Muscle layer of duodenum (tissue), 2 donors: ENCODE data around the gene ANKRA2.
"Not testable (repeated sequence)": the region's sequence is repeated elsewhere in the genome, so short reads cannot be mapped to it uniquely, and the experiment has no call there.

Experiments
- H3K27ac ChIP-seq: one replicate; pipeline ENCODE4 v1.7.0; 2013; ENCODE audit warnings: mild to moderate bottlenecking, low read length
- H3K27me3 ChIP-seq: one replicate; pipeline ENCODE4 v1.7.0; 2013; ENCODE audit warnings: low read depth, mild to moderate bottlenecking, control low read depth, low read length
- H3K36me3 ChIP-seq, 2 donors: one replicate each; pipeline ENCODE4 v1.7.0; 2013; ENCODE audit warnings: low read length in 2 of 2, control low read depth in 1 of 2, mild to moderate bottlenecking in 1 of 2; ENCODE audit not compliant: insufficient read depth in 2 of 2, control insufficient read depth in 1 of 2
- H3K4me1 ChIP-seq, 2 donors: one replicate each; pipeline ENCODE4 v1.7.0; 2013; ENCODE audit warnings: low read length in 2 of 2, mild to moderate bottlenecking in 2 of 2, control low read depth in 1 of 2, moderate library complexity in 1 of 2; ENCODE audit not compliant: insufficient read depth in 2 of 2, control insufficient read depth in 1 of 2
- H3K4me3 ChIP-seq, 2 donors: one replicate each; pipeline ENCODE4 v1.7.0; 2013; ENCODE audit warnings: low read length in 2 of 2, low read depth in 1 of 2, mild to moderate bottlenecking in 1 of 2
- H3K9me3 ChIP-seq, 2 donors: one replicate each; pipeline ENCODE4 v1.7.0; 2013; ENCODE audit warnings: low read length in 2 of 2, control low read depth in 1 of 2, mild to moderate bottlenecking in 1 of 2; ENCODE audit not compliant: control insufficient read depth in 1 of 2
- donor health status: healthy.

The ANKRA2 gene

GRCh38 chr5:73523861-73524260 is 41.6 kb downstream of the ANKRA2 start:
- Histone ChIP-seq H3K9me3 (no peaks in the 10 kb centered on the region), H3K27me3 (no peaks in the 10 kb centered on the region), H3K4me3 (no peak overlapping the region), H3K36me3 (no peaks in the 10 kb centered on the region), H3K4me1 (no peaks in the 10 kb centered on the region), H3K27ac (no peak overlapping the region)

- Histone ChIP-seq H3K27me3 (no peaks in the 10 kb centered on the region), H3K36me3 (no peaks in the 10 kb centered on the region), H3K4me3 (no peak overlapping the region), H3K4me1 (no peaks in the 10 kb centered on the region), H3K9me3 (no peaks in the 10 kb centered on the region), H3K27ac (no peak overlapping the region)
Measured at GRCh38 chr5:73522989-73523388, 42.5 kb downstream of the ANKRA2 start.

DNA sequence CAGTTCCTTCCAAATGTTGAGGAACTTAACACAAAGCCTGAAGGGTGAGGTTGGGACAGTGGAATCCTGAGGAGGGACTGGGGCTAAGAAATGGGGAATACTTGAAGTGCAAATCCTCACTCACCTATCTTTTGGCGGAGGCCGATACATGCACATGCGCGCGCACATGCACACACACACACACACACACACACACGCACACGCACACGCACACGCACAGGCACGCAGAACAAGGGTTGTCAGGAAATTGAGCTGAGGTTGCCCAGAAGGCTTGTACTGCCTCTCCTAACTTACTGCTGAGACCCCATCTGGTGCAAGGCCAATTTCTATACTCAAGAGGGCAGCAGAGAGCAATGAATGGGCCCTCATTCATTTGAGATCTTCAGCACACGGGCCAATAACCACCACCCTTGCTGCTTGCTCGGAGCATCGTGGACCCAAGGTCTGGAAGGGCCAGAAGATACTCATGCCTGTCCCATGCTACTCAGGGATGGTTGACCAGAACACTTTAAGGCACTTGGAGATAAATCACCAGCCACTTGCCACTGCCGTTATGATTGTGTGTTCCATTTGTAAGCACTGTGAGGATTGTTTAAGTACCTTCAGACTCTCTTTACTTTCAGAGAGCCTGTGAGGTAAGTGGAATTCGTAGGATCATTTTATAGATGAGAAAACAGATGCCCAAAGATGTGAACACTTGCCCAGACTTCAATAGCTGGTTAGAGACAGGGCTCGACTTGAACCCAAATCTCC is 45.7 kb downstream of the ANKRA2 start:
- no peaks in the 10 kb centered on the region for H3K27me3 ChIP-seq
- no peak overlapping the region for H3K27ac ChIP-seq
- H3K4me3 ChIP-seq = no peak overlapping the region
- no peaks in the 10 kb centered on the region for H3K4me1 ChIP-seq
- H3K9me3 ChIP-seq = no peaks in the 10 kb centered on the region
- no peaks in the 10 kb centered on the region for H3K36me3 ChIP-seq

DNA sequence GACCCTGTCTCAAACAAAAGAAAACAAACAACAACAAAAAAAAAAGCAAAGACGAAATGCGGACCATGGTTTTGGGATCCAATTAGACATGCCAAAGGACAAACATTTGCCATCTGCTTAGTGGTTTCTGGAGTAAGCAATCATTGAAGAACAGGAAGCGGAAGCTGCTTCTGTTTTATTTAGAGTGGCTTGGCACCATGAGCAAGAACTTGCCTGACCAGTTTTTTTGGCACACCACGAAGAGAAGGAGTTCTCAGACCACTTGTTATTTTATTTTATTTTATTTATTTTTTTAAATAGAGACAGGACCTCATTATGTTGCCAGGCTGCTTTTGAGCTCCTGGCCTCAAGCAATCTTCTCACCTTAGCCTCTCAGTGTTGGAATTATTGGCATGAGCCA is 50.2 kb downstream of the ANKRA2 start:
- Histone ChIP-seq H3K4me3 (no peak overlapping the region), H3K27ac (no peak overlapping the region)

DNA sequence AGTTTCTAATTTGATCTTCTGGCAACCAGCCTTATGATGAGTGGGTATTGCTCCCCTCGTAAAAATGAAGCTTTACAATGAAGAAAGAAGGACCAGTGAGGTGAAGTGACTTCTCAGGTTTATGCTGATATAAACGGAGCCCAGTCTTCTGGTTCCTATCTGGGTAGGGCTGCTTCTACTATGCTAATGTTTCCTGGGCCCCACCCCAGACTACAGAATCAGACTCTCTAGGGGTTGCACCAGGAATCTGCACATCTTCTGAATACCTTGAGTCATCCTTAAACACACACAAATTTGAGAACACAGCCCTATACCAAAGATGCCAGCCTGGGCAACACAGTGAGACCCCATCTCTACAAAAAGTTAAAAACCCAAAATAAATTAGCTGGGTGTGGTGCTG is 51.0 kb downstream of the ANKRA2 start:
- H3K9me3 ChIP-seq = no peaks in the 10 kb centered on the region
- no peaks in the 10 kb centered on the region for H3K4me1 ChIP-seq
- H3K27me3 ChIP-seq = no peaks in the 10 kb centered on the region
- no peaks in the 10 kb centered on the region for H3K36me3 ChIP-seq
- H3K4me3 ChIP-seq = no peak overlapping the region
- no peak overlapping the region for H3K27ac ChIP-seq

More for the DNA sequence above, 50.2 kb downstream of the ANKRA2 start:
- H3K9me3 ChIP-seq = no peaks in the 10 kb centered on the region
- no peaks in the 10 kb centered on the region for H3K36me3 ChIP-seq
- H3K4me1 ChIP-seq = no peaks in the 10 kb centered on the region
- H3K27me3 ChIP-seq = no peaks in the 10 kb centered on the region

DNA sequence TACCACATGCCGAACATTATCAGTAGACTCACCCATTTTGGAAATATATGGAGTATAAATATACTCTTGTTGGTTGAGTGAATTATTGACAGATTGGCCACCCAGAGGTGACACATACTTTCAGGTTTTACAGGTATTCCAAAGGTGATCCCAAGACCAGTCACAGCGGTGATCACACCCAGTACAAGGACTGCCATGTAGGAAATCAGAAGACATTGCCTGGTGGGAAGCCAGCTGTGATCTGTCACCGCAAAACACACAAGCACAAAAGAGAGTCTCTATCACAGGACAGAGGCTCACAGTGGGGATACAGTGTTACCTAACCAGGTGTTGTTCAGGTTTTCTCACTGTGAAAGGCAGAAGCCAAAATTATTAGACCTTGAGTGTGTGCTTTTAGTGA is 51.4 kb downstream of the ANKRA2 start:
- Histone ChIP-seq H3K36me3 (no peaks in the 10 kb centered on the region), H3K4me1 (no peaks in the 10 kb centered on the region)

GRCh38 chr5:73508521-73508920 is 56.9 kb downstream of the ANKRA2 start:
- H3K27me3 ChIP-seq, H3K9me3 ChIP-seq, H3K27ac ChIP-seq, H3K4me3 ChIP-seq, H3K4me1 ChIP-seq: not testable (repeated sequence)
- peaks cover 28 to 29% of the 10 kb centered on the region in 2 donors for H3K36me3 ChIP-seq

More for the DNA sequence above, 51.4 kb downstream of the ANKRA2 start:
- Histone ChIP-seq H3K27ac (no peak overlapping the region), H3K27me3 (no peaks in the 10 kb centered on the region), H3K9me3 (no peaks in the 10 kb centered on the region), H3K4me3 (no peak overlapping the region)

DNA sequence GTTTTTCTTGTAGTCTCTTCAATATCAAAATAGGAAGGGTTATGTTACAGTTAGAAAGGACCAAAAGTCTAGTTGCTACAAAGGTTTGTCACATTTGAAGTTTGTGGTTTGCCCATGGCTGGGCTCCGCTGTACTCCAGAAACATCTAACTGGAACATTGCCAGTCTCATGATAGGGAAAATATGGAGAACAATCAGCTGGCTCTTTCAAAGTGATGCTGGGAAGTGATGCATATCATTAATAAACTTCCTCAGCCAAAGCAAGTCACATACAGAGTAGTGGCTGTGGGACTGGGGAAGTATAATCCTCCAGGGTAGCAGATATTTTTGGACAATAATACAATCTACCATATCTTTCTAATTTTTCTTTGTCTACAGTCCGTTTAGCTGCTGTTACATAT is 58.4 kb downstream of the ANKRA2 start:
- Histone ChIP-seq H3K4me1 (no peaks in the 10 kb centered on the region), H3K4me3 (no peak overlapping the region), H3K36me3 (peaks cover 42 to 43% of the 10 kb centered on the region in 2 donors), H3K27ac (no peak overlapping the region), H3K27me3 (no peaks in the 10 kb centered on the region), H3K9me3 (no peaks in the 10 kb centered on the region)

DNA sequence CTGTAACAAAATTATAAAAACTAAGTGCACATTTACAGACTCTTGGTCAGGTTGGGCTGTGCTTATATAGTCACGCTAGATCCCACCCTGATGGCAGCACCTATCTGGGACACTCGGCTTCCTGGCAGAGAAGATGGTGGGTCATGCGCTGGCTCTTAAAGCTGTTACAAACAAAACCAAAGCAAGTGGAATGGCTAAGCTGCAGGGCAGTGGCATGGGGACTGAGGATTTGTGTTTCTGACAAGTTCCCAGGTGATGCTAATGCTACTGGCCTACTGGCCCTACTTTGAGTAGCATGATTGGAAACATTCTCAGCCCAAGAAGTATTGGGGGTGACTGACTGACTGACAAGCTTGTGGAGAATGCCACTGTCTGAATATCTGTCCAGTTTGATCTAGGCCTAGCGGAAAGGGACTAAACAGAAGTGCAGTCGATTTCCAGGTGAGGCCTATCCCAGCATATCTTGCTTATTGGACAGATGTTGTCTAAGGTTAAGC is 58.9 kb downstream of the ANKRA2 start:
- Histone ChIP-seq H3K9me3 (no peaks in the 10 kb centered on the region), H3K36me3 (peaks cover 44% of the 10 kb centered on the region in 2 donors), H3K4me1 (no peaks in the 10 kb centered on the region), H3K27ac (no peak overlapping the region), H3K27me3 (no peaks in the 10 kb centered on the region), H3K4me3 (no peak overlapping the region)
